GM19438 (cell line): ENCODE data around the gene RFX1.

ENCODE experiments used
- ATAC-seq: cut with Tn5 transposase; IDR thresholded peaks from one replicate; pipeline ENCODE4 v1.9.1; 2021; ENCODE audit warnings: low read depth; ENCODE audit not compliant: unreplicated experiment

Gene RFX1

DNA sequence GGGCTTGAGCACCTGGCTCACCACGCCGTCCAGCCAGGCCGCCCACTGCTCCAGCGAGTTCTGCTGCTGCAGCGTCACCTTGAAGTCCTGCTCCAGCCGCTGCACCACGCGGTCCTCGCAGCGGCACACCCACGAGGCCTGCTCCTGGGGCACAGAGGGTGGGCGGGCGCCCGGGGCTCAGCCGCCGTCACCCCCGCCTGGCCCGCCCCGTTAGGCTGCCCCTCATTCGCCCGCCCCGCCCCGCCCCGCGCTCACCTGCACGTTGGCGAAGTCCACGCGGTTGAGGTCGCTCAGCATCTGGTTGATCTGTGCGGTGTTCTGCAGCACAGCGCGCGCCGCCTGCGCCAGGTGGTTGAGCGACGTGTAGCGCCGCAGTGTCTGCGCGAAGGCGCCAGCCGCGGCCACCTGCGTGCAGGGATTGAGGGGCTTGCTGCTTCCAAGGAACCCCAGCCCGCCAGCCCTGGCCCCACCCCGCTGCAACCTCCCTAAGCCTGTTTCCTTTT is 42.5 kb downstream of the RFX1 start:
- no peak for ATAC-seq

DNA sequence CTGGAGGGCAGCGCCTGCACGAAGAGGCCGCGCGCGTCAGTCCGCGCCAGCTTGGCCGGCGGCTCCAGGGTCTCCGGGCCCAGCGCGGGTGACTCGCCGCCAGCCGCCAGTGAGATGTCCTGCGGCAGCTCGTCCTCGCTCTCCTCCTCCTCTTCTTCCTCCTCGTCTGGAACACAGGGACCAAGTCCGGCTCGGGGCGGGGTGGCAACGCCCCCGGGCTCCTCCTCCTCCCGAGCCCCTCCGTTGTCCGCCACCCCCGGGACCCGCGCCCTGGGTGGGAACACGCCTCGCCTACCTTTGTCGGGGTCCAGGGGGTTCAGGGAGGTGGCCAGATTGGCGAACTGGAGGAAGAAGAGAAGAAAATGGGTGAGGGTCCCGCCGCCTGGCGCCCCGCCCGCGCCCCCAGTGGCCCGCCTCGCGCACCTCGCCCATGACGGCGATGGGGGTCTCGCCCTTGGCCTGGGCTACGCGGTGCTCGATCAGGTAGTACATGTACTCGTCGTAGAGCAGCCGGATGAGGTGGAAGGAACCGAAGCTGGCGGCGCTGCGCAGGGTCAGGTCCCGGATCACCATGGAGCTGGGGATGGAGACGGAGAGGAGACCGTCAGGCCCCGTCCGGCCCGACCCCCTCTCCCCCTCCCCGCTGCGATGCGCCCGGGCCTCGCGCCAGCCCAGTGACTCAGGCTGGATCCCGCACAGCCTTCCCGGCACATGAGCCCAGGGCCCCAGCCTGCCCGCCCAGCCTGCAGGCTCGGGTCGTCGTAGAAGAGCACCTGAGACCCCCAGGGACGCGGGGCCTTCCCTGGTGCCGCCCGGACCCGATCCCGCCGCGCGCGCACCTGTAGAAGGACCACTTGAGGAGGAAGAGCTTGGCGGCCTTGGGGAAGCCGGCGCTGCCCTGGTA is 43.2 kb downstream of the RFX1 start:
- ATAC-seq, result no peak

DNA sequence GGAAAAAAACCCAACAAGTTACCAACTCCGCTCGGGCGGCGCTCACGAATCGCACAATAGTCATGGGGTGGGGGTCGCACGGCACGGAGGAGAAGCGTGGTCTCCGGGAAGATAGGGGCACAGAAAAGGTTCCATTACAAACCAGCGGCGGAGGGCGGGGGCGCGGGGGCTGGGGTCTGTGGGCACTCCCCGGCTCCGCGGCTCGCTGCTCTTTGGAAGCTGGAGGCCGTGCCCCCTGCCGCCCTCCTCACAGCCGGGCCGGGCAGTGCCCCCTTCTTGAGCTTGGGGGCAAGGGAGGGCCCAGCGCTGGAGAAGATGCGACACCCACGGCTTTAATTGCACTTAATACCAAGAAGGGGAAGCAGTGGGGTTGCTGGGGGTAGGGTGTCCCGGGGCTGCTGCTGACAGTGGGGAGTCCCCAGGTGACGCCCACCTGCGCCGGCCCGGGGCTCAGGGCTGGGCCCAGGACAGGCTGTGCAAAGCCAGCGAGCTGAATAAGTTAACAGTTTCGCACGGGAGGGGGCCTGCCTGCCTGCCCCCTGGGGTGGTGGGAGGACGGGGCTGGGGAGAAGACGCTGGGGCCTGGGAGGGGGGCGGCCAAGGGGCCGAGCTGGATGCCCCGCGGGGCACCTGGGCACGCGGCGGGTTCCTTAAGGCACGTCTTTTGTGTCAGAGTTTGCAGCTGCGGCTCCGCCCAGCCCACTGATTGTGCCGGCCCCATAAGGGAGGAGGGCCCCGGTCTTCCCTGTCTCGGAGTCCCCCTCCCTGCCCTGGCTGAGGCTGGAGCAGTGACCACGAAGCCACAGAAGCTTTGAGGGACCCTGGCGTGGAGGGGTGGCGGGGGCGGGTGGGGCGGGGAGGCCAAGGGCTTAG is 44.1 kb downstream of the RFX1 start:
- ATAC-seq, result no peak

DNA sequence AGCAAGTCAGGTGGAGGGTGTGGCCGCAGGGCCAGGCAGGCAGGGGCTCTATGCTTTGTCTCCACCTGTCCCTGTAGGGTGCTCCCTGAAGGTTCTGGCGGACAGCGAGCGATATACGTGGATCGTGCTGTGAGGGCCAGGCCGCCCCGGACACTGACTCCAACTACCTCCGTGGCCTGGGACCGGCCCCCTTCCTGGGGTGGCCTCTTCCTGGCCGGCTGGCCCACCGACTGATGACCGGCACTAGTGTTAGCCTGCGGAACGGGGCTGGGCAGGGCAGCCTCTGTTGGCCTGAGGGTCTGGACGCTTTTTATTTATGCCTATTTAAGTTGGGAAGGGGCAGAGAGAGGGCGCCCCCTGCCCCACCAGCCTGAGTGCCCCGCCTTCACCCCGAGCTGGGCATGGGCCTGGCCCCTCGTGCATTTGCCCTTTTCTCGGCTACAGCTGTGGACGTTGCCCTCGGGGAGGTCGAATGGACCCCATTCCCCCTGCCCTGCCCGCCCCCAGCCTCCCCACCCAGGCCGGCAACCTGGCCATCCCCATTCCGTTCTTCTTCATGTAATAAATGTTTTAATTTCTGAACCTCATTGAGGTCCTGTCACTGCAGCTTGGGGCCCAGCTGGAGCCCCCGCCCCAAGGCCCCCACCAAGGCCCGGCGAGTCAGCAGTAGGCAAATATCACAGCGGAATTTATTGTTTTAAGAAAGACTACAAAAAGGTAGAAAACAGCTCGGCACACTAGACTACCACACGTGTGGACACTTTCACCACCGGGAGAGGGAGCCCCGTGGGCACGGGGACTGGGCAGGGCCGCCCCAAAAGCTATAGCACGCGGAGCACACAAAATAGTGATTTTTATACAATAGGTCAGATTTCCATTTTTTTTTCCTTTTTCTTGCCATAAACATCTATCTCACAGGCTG is 45.0 kb downstream of the RFX1 start:
- ATAC-seq, result no peak

DNA sequence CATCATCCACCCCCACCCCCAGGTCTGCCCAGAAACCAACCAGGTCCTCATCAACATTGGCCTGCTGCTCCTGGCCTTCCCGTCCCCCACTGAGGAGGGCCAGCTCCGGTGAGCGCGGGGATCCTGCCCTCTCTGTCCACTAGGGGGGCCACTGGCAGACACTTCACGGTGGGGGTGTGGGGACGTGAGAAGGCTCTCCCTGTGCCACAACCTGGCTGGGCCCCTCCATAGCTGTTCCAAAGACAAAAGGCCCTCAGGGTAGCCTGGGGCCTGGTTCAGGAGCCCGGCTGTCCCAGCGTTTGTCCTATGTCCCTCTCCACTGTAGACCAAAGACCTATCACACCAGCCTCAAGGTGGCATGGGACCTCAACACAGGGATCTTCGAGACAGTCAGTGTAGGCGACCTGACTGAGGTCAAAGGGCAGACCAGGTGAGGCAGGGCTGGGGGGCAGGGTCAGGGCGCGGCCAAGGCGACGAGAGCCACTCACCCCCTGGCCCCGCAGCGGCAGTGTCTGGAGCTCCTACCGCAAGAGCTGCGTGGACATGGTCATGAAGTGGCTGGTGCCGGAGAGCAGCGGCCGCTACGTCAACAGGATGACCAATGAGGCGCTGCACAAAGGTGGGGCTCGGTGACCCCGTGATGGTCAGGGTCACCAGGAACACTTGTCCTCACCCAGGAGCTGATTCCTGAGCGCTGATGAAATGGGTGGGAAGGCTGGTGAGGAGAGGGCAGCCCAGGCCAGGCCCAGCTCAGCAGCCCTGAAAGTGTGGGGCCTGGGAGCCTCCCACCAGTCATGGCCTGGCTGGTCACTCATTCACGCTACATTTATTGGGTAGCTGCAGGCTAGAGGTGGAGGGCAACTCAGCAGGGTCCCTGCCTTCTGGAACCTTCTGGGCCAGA is 45.9 kb downstream of the RFX1 start:
- ATAC-seq, result no peak

DNA sequence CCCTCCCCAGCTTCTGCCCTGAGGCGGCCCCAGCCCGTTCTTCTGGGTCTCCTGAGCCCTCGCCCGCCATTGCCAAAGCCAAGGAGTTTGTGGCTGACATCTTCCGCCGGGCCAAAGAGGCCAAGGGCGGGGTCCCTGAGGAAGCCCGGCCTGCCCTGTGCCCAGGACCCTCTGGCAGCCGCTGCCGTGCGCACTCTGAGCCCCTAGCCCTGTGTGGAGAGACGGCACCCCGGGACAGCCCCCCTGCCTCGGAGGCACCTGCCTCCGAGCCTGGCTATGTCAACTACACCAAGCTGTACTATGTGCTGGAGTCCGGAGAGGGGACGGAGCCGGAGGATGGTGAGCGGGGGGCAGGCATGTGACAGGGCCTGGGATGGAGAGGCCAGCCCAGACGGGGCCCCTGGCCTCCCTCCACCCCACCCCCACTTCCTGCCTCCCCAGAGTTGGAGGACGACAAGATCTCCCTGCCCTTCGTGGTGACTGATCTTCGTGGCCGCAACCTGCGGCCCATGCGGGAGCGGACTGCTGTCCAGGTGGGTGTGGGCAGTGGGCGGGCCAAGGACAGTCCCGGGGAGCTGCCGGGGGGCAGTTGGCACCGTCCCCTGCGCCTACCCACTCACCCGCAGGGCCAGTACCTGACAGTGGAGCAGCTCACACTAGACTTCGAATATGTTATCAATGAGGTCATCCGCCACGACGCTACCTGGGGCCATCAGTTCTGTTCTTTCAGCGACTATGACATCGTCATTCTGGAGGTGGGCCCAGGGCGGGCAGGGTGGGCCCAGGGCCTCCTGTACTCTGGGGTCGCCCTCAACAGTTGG is 46.8 kb downstream of the RFX1 start:
- ATAC-seq, result no peak

DNA sequence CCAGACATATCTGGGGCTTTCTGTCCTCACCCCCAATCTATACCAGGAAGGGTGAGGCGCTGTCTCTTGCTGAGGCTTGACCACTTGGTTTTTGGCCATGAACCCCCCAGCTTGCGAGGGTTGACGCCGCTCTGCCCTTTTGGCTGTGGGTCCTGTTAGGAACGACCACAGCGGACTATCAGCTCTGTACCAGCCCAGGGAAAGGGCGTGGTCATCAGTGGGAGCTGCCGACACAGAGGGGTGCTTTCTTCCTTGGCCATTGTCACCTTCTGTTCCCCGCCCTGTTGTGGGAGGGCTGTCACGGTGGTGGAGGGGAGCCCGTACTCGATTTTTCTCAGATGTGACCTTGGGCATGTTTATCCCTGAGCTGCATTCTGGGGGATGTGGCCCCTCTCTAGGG is 48.1 kb downstream of the RFX1 start:
- no peak for ATAC-seq

DNA sequence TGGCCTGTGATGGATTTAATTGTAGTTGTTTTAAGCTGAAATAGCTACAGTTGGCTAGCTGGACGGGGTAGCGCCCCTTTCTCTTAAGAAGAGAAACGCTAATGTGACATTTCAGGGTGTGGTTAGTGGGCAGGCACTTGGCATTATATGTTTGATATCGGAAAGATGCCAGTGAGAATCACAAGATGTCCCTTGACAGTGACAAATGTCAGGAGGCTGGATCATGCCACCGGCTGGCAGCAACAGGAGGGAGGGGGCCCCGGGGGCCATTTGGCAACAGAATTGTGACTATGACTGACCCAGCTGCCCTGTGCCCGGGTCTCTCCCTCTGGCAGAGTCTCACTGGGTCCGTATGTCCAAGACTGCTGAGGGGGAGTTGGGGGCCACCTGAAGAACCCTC is 49.1 kb downstream of the RFX1 start:
- ATAC-seq, result no peak

DNA sequence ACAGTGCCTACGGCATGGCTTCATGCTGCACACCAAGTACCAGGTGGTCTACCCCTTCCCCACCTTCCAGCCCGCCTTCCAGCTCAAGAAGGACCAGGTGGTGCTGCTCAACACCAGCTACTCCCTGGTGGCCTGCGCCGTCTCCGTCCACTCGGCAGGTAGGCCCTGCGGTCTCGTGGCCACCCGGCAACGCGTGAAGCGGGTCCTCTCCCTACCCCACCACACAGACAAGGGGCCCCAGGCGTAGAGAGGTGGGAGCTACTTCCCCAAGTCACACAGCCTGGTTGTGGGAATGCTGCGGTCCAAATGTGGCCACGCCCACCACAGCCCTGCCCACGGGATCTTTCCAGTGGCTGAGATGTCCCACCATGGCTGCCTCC is 49.8 kb downstream of the RFX1 start:
- ATAC-seq, result no peak

DNA sequence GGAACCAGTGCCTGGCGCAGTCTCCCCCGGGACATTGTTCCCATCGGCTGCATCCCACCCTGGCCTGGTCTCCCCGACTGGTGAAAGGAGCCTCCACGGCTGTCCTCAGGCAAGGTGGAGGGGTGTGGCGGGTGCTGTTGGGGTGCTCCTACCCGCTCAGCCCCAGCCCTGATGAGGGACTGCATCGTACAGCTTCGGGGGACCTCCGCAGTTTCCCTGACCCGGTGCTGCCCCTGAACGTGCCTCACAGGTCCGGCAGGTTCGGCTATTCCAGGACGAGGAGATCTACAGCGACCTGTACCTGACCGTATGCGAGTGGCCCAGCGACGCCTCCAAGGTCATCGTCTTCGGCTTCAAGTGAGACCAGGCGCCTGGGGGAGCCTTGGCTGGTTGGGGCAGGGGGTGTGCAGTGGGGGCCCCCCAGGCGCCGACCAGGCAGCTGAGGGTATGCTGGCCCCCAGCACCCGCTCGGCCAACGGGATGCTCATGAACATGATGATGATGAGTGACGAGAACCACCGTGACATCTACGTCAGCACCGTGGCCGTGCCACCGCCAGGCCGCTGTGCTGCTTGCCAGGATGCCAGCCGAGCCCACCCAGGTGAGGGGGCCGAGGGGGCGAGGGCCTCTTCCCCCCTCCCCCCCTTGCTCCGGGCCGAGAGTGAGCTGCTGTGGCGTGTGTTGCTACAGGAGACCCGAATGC is 50.3 kb downstream of the RFX1 start:
- ATAC-seq, result no peak

DNA sequence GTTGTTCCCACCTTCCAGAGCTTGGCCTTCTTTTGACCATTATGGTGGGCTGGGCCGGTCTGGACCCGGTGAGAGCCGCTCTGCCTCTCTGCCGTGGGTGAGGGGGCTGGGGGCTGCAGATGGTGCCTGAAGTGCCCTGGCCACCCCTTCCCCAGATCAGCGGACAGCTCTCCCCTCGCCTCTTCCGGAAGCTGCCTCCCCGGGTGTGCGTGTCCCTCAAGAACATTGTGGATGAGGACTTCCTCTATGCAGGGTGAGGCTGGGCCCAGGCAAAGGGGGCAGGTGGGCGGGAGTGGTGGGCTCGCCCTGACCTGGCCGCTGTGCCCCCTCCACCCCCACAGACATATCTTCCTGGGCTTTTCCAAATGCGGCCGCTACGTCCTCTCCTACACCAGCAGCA is 51.9 kb downstream of the RFX1 start:
- no peak for ATAC-seq

DNA sequence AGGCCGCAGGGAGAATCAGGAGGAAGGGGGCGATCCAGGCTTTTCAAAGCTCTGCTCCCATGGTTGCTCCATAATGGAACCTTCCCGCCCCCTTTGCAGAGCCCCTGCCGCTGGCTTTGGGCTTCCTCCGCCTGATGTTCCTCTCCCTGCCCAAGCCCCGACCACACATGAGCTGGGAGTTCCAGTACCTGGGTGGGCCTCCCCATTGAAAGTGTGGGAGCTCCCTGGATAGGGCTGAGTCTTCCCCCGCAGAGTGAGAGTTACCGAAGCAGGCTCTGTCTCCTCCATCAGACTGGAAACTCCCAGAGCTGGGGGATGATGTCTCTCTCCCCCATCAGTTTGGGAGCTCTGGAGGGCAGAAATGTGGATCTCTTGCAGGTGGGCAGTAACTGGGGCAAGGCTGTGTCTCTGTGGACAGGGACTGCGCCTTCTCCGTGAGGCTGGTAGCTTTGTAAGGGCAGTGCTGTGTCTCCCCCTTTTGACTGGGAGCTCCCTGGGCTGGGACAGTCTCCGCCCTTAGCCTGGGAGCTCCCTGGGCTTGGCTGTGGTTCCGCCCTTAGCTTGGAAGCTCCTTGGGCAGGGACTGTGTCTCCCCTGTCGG is 53.1 kb downstream of the RFX1 start:
- ATAC-seq, result no peak

DNA sequence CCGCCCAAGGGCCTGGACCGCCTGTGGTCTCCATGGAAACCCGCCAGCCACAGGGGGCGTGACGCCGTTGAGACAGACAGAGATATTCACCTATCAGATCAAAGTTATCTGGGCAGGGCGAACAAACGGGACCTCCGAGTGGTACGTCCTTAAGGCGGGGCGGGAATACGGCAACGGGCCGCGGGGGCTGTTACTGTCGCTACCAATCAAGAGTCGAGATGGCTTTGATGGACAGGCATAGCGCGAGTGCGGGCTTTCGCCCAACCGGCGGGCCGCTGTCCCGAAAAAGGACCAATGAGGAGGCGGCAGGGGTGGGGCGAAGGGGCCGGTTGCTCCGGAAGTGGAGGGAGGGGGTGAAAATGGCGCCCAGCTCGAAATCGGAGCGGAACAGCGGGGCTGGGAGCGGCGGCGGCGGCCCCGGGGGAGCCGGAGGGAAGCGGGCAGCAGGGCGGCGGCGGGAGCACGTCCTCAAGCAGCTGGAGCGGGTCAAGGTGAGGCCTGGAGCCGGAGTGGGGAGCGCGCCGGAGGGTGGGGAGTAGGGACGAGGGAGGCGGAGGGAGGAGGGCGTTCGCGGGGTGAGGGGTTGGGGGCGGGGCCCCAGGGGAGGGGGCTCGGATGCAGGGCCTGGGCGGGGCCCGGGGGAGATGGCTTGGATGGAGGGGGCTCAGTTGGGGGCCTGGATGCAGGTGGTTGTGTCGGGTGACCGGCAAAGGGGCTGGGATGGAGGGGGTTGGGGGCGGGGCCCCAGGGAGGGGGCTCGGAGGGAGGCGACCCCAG is 53.8 kb downstream of the RFX1 start, which contains the start of gene DCAF15:
Gene DCAF15 (plus strand): TSS at position 356 of the 777 bp plus-strand sequence. CDS start 4 bp downstream, at position 360.
- ATAC-seq, result peak; percentile 95

DNA sequence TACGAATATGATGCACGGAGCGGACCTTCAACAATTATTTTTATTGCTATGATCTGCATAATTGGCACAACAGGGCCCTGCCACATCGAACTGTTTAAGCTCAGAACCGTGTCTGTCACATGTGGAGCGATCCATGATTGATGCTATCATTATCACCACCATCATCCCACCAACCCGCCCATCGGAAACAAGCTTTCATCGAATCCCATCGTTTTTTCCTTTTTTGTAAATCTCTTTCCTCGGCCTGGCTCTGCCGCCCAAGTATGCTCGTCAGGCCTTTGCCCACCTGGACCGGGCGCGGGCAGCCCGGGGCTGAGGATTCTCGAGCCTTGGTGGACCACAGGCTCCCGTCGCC is 54.3 kb downstream of the RFX1 start:
- no peak for ATAC-seq

DNA sequence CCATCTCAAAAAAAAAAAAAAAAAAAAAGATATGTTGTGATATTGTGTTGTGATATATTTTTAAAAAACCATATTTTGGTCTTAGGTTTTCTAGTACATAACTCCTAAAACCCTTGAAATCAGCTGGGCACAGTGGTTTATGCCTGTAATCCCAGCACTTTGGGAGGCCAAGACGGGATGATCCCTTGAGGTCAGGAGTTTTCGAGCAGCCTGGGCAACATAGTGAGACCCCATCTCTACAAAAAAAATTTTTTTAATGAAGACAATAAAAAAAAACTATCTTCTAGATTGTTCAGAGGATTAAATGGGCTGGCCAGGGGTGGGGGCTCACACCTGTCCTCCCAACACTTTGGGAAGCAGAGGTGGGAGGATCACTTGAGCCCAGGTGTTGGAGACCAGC is 55.1 kb downstream of the RFX1 start:
- no peak for ATAC-seq

DNA sequence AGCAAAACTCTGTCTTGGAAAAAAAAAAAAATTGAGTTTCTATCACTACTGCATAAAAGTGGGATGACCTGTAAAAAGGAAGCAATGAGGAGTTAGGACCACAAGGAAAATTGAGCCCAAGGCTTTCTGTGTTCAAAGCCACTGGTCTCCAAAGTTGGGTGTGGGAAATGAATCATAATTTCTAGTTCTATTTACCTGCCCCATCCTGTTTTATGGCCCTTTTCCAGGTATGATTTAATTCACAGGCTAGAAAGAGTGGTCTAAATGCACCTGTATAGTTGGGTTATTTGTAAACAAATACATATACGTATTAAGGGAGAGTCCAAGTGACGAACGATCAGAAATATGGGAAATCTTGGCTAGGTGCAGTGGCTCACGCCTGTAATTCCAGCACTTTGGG is 59.7 kb downstream of the RFX1 start:
- no peak for ATAC-seq
